ES-I3 (cell line): ENCODE results near the gene TJP1.
A peak's percentile ranks its signal among the peaks of the same experiment; 100 is the strongest.
"Not testable (repeated sequence)": the region's sequence is repeated elsewhere in the genome, so short reads cannot be mapped to it uniquely, and the experiment has no call there.

Experiments
- H3K36me3 ChIP-seq: 2 replicates; pipeline ENCODE4 v1.6.1; 2013; ENCODE audit warnings: mild to moderate bottlenecking, low read length, control low read depth, moderate library complexity; ENCODE audit not compliant: insufficient read depth
- H3K4me1 ChIP-seq: 2 replicates; pipeline ENCODE4 v1.6.1; 2013; ENCODE audit warnings: mild to moderate bottlenecking, control low read depth, low read length; ENCODE audit not compliant: insufficient read depth
- H3K9ac ChIP-seq: 2 replicates; pipeline ENCODE4 v1.6.1; 2013; ENCODE audit warnings: low read depth, mild to moderate bottlenecking, low read length, moderate library complexity
- H3K9me3 ChIP-seq: 2 replicates; pipeline ENCODE4 v1.6.1; 2013; ENCODE audit warnings: mild to moderate bottlenecking, low read length, moderate library complexity; ENCODE audit not compliant: control insufficient read depth, insufficient read depth

The TJP1 gene

GRCh38 chr15:29677871-29678461 is 144.3 kb downstream of the TJP1 start:
- Histone ChIP-seq H3K36me3 (no peaks in the 10 kb centered on the region), H3K9me3 (no peaks in the 10 kb centered on the region), H3K9ac (no peak overlapping the region), H3K4me1 (peaks cover 3% of the 10 kb centered on the region; the same call in 1 of the 2 replicates)

- H3K9ac ChIP-seq = no peak overlapping the region
- peaks cover 3% of the 10 kb centered on the region; the same call in 1 of the 2 replicates for H3K4me1 ChIP-seq
Measured at GRCh38 chr15:29677455-29677854, 144.8 kb downstream of the TJP1 start.

GRCh38 chr15:29676961-29677402 is 145.3 kb downstream of the TJP1 start:
- no peaks in the 10 kb centered on the region for H3K36me3 ChIP-seq

More at GRCh38 chr15:29677455-29677854, 144.8 kb downstream of the TJP1 start:
- Histone ChIP-seq H3K9me3 (no peaks in the 10 kb centered on the region), H3K36me3 (no peaks in the 10 kb centered on the region)

GRCh38 chr15:29676374-29676960 is 145.8 kb downstream of the TJP1 start:
- H3K9me3 ChIP-seq, H3K9ac ChIP-seq, H3K36me3 ChIP-seq, H3K4me1 ChIP-seq: not testable (repeated sequence)

More at GRCh38 chr15:29676961-29677402, 145.3 kb downstream of the TJP1 start:
- Histone ChIP-seq H3K9me3 (no peaks in the 10 kb centered on the region), H3K9ac (no peak overlapping the region), H3K4me1 (peaks cover 3% of the 10 kb centered on the region; the same call in 1 of the 2 replicates)

DNA sequence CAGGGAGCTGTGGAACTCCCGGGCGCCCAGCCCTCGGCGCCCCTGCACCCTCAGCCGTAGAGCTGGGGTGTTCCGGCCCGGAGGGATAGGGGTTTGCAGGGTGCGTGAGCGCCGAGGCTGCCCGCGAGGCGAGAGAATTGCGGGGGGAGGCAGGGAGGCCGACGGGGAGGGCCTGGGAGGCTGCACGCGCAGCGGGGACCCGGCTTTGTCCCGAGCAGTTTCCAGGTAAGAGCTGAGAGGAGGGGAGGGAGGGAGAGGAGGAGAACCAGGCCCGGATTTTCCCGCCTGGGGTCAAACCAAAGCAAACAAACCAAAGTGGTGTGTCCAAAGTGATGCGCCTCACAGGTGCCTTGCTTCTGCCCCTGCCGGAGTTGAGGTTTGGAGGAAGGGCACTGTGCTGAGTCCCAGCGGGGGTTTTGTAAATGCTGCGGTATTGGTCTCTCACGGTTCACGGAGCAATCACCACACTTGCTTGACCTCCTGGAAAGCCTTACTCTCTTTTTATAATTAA is 146.4 kb downstream of the TJP1 start:
- Histone ChIP-seq H3K9me3 (no peaks in the 10 kb centered on the region), H3K9ac (peak overlapping the region; percentile 89), H3K36me3 (no peaks in the 10 kb centered on the region), H3K4me1 (peaks cover 12% of the 10 kb centered on the region)

- Histone ChIP-seq H3K4me1 (peaks cover 12% of the 10 kb centered on the region), H3K36me3 (no peaks in the 10 kb centered on the region), H3K9me3 (no peaks in the 10 kb centered on the region), H3K9ac (peak overlapping the region; percentile 89)
Measured at GRCh38 chr15:29674661-29675533, 147.4 kb downstream of the TJP1 start.

- H3K36me3 ChIP-seq = no peaks in the 10 kb centered on the region
- no peaks in the 10 kb centered on the region for H3K9me3 ChIP-seq
- H3K4me1 ChIP-seq = peaks cover 12% of the 10 kb centered on the region
- H3K9ac ChIP-seq = no peak overlapping the region
Measured at GRCh38 chr15:29672923-29673809, 149.1 kb downstream of the TJP1 start.

GRCh38 chr15:29672446-29672845 is 149.8 kb downstream of the TJP1 start:
- Histone ChIP-seq H3K9ac (no peak overlapping the region), H3K36me3 (no peaks in the 10 kb centered on the region), H3K4me1 (peaks cover 12% of the 10 kb centered on the region), H3K9me3 (no peaks in the 10 kb centered on the region)

- H3K4me1 ChIP-seq = peaks cover 12% of the 10 kb centered on the region
- not testable (repeated sequence) for H3K9ac ChIP-seq, H3K9me3 ChIP-seq, H3K36me3 ChIP-seq
Measured at GRCh38 chr15:29672046-29672445, 150.2 kb downstream of the TJP1 start.

DNA sequence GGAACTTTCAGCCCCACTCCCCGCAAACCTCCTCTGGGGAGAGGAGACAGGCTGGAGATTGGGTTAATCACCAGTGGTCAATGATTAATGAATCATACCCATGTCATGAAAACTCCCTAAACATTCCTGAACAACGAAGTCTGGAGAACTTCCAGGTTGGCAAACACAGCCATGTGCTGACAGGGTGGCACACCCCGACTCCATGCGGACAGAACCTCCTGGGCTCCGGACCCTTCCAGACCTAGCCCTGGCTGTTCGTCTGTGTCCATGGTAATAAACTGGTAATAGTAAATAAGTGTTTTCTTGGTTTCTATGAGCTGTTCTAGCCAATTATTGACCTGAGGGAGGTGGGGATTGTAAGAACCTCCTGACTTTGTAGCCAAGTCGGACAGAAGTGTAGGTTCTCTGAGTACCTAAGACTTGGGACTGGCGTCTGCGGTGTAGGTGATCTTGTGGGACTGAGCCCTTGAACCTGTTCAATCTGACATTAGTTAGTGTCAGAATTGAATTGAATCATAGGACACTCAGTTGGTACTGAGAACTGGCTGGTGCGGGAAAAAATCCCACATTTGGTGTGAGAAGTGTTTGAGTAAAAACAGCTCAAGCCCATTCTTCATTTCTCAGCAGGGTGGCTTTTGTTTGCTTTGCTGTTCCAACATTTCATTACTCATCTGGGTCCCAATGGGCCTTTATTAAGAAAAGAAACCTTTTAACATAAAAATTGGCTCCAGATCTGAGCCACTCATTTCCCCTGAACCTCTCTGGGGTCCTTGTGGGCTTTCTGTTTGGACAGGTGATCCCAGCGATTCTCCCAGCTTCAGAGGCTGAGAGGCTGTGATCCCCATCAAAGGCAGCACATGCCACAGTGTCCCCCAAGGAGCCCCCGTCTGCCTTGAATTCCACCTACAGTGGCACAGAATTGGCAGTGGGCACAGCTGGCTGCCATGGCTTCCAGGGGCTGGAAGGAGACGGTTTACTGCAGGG is 151.0 kb downstream of the TJP1 start:
- Histone ChIP-seq H3K9me3 (no peaks in the 10 kb centered on the region), H3K4me1 (peaks cover 8% of the 10 kb centered on the region), H3K36me3 (no peaks in the 10 kb centered on the region), H3K9ac (no peak overlapping the region)

- no peak overlapping the region for H3K9ac ChIP-seq
- H3K36me3 ChIP-seq = no peaks in the 10 kb centered on the region
- H3K9me3 ChIP-seq = no peaks in the 10 kb centered on the region
- peaks cover 16% of the 10 kb centered on the region for H3K4me1 ChIP-seq
Measured at GRCh38 chr15:29670266-29670665, 152.0 kb downstream of the TJP1 start.

DNA sequence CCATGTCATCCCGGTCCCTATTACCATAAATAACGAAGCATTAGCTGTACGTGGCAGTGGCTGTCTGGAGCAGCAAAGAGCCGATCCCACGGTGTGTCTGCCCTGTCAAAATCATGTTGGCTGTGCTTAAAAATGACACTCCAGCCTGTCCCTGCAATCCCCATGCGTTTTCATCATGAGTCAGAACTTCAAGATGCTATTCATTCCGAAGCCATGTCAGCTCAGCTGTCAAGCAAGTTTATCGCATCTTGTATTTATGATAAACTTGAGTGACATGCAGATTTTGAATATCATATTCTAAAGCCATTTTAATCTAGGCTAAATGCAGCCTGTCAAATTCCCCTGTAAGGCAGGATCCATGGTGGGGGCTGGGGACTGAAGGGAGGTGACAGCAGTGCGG is 152.4 kb downstream of the TJP1 start:
- H3K4me1 ChIP-seq = peaks cover 20% of the 10 kb centered on the region

GRCh38 chr15:29668120-29668602 is 154.1 kb downstream of the TJP1 start:
- peaks cover 21% of the 10 kb centered on the region for H3K4me1 ChIP-seq
- no peaks in the 10 kb centered on the region for H3K36me3 ChIP-seq
- H3K9ac ChIP-seq = no peak overlapping the region
- no peaks in the 10 kb centered on the region for H3K9me3 ChIP-seq

More for the DNA sequence above, 152.4 kb downstream of the TJP1 start:
- H3K9ac ChIP-seq = no peak overlapping the region
- no peaks in the 10 kb centered on the region for H3K9me3 ChIP-seq
- H3K36me3 ChIP-seq = no peaks in the 10 kb centered on the region
